Pancreas (tissue), 10 donors: ENCODE measurements around the gene CDH13. TPM values are rescaled to one million over a fixed set of nuclear protein-coding genes. Genes with fewer than 3 reads are reported as not detected.

Source experiments
- ATAC-seq, 4 donors: fragments of 200-7000 bp; cut with Tn5 transposase; one replicate each; pipeline versions ENCODE4 v1.8.0 to v1.9.1; 2020; ENCODE audit warnings: mild to moderate bottlenecking in 4 of 4, moderate library complexity in 4 of 4
- DNase-seq, 6 donors: peaks; one replicate each; pipeline ENCODE4 v3.0.0-alpha.2; 2020
- FAIRE-seq: peaks from 2 replicates; lab custom pipeline; 2012; peaks lifted over from hg19 to GRCh38; lab: Jason Lieb, UNC
- H3K27ac ChIP-seq, 4 donors: fragments of 200-600 bp; sonication (generic); 1 replicate in 3 of 4; 2 replicates in 1 of 4; pipeline versions ENCODE4 v1.5.0 to v1.8.0; 2020
- H3K27me3 ChIP-seq, 4 donors: fragments of 200-600 bp; one replicate each; pipeline ENCODE4 v1.8.0; 2021
- H3K36me3 ChIP-seq, 3 donors: fragments of 200-600 bp; sonication (generic) in 1 of 3; one replicate each; pipeline versions ENCODE4 v1.5.0 to v1.8.0; 2020 to 2021
- H3K4me1 ChIP-seq, 3 donors: fragments of 200-600 bp; one replicate each; pipeline ENCODE4 v1.8.0; 2021
- H3K4me3 ChIP-seq, 4 donors: fragments of 200-600 bp; sonication (generic) in 2 of 4; one replicate each; pipeline versions ENCODE4 v1.5.0 to v1.8.0; 2020 to 2021
- H3K9me3 ChIP-seq, 4 donors: fragments of 200-600 bp; one replicate each; pipeline ENCODE4 v1.8.0; 2021
- CTCF ChIP-seq, 4 donors: fragments of 200-600 bp; sonication (generic) in 3 of 4; IDR thresholded peaks; one replicate each; pipeline versions ENCODE4 v1.5.0 to v1.8.0; 2021; ENCODE audit warnings: antibody characterized with exemption in 4 of 4
- WGBS, 2 donors: extraction: QIAGEN DNeasy Blood & Tissue Kit; methylation state at CpG; one replicate each; pipeline ENCODE4 v1.1.7; 2013; 5-methylcytosine and 5-hydroxymethylcytosine counted together
- intact Hi-C, 3 donors: fragments of 100-400 bp; cut with DNase I; formaldehyde crosslinking; loops; one replicate each; pipeline versions ENCODE4 v1.11.1 to v1.14.2; 2022
- polyA plus RNA-seq, 2 donors: library from polyadenylated mRNA; stranded (reverse); fragments of 200-250 nt; gene quantifications; one replicate each; pipeline ENCODE4 v1.2.3, GENCODE V29; 2013
- total RNA-seq, 6 donors: library from RNA; stranded (reverse); fragmentation: NEBNext Ultra II Directional in 4 of 6; extraction: Animal tissue kit (Norgen Biotek cat#: 25700) in 4 of 6; gene quantifications; one replicate each; pipeline versions ENCODE4 v1.2.1 to v1.2.4, GENCODE V29; 2021 to 2023
- donor health status: healthy with polysubstance abuse.
- donor health status: DM: no; HTN: no; CAD: no; lungs with moderate emphysema.
- donor health status: DM: no; HTN: no; CAD: no.
- donor health status: control.
- donor health status: control.
- donor health status: Bipolar disorder and iron deficiency.
- donor health status: DM: yes; HTN: yes; CAD: no.
- donor health status: DM: no; HTN: no; CAD: no.
- donor health status: DM: no; HTN: no; CAD: no.
- donor health status: DM: yes; HTN: yes; CAD: no.

Gene CDH13
- total and polyA plus RNA-seq, 8 donors, result 0.12 to 1.0 (median 0.37) TPM

GRCh38 chr16:82979406-82980111 is 352.8 kb downstream of the CDH13 start:
- H3K27me3 ChIP-seq, result no peaks in the 10 kb centered on the region
- WGBS, 2 donors, result 30 to 40% methylated on average over 4 of the region's 4 CpGs
- H3K4me3 ChIP-seq, result no peak overlapping the region
- TF ChIP-seq CTCF (IDR thresholded peaks at IDR 0.05), result no peak
- DNase-seq (no peak), ATAC-seq (no peak), FAIRE-seq (no peak)
- H3K27ac ChIP-seq, result no peak overlapping the region
- H3K4me1 ChIP-seq, result no peaks in the 10 kb centered on the region
- no peaks in the 10 kb centered on the region for H3K9me3 ChIP-seq
- intact Hi-C loops, result no loop called here
- H3K36me3 ChIP-seq, result no peaks in the 10 kb centered on the region

- Histone ChIP-seq H3K27ac (no peak overlapping the region), H3K4me3 (no peak overlapping the region), H3K27me3 (no peaks in the 10 kb centered on the region), H3K4me1 (no peaks in the 10 kb centered on the region), H3K36me3 (no peaks in the 10 kb centered on the region), H3K9me3 (no peaks in the 10 kb centered on the region)
- intact Hi-C loops, result no loop called here
- WGBS, 2 donors, result 40 to 54% methylated on average over 3 of the region's 3 CpGs
- no peak for FAIRE-seq
- ATAC-seq, result no peak
- no peak for DNase-seq
- TF ChIP-seq CTCF (IDR thresholded peaks at IDR 0.05), result no peak
Measured at GRCh38 chr16:82980810-82981209, 354.0 kb downstream of the CDH13 start.

- TF ChIP-seq CTCF (IDR thresholded peaks at IDR 0.05), result no peak
- Histone ChIP-seq H3K27ac (no peak overlapping the region), H3K36me3 (no peaks in the 10 kb centered on the region), H3K9me3 (no peaks in the 10 kb centered on the region), H3K27me3 (no peaks in the 10 kb centered on the region), H3K4me1 (no peaks in the 10 kb centered on the region), H3K4me3 (no peak overlapping the region)
- ATAC-seq (no peak), FAIRE-seq (no peak), DNase-seq (no peak)
- whole genome bisulfite sequencing, 2 donors, result 48 to 49% methylated on average over 3 of the region's 3 CpGs
- intact Hi-C loops, result no loop called here
Measured at GRCh38 chr16:82987767-82988166, 361.0 kb downstream of the CDH13 start.

GRCh38 chr16:82990155-82990554 is 363.4 kb downstream of the CDH13 start:
- H3K27ac ChIP-seq, result no peak overlapping the region
- 52 to 74% methylated on average over 3 of the region's 3 CpGs for WGBS, 2 donors
- no peaks in the 10 kb centered on the region for H3K36me3 ChIP-seq
- no peak overlapping the region for H3K4me3 ChIP-seq
- intact Hi-C loops, result no loop called here
- no peak for FAIRE-seq
- no peak for ATAC-seq
- DNase-seq, result no peak
- no peaks in the 10 kb centered on the region for H3K9me3 ChIP-seq
- TF ChIP-seq CTCF (IDR thresholded peaks at IDR 0.05), result no peak
- no peaks in the 10 kb centered on the region for H3K4me1 ChIP-seq
- no peaks in the 10 kb centered on the region for H3K27me3 ChIP-seq

- no peaks in the 10 kb centered on the region for H3K27me3 ChIP-seq
- DNase-seq (no peak), ATAC-seq (no peak), FAIRE-seq (no peak)
- no peak overlapping the region for H3K27ac ChIP-seq
- TF ChIP-seq CTCF (IDR thresholded peaks at IDR 0.05), result no peak
- no peak overlapping the region for H3K4me3 ChIP-seq
- no peaks in the 10 kb centered on the region for H3K36me3 ChIP-seq
- intact Hi-C loops, result no loop called here
- no peaks in the 10 kb centered on the region for H3K9me3 ChIP-seq
- no peaks in the 10 kb centered on the region for H3K4me1 ChIP-seq
- WGBS, 2 donors, result 66 to 68% methylated on average over 4 of the region's 4 CpGs
Measured at GRCh38 chr16:82991410-82991809, 364.6 kb downstream of the CDH13 start.
